Measurements from ENCODE around the gene LAPTM5.

- TF ChIP-seq CTCF (IDR thresholded peaks at IDR 0.05) (no peak), REST (IDR thresholded peaks at IDR 0.05; ENCODE audit: insufficient read depth in 1 of 2, low read depth in 2 of 2, low read length in 1 of 2) (no peak), POLR2AphosphoS5 (IDR thresholded peaks at IDR 0.05; ENCODE audit: low read depth, low read length) (no peak), SIN3A (IDR thresholded peaks at IDR 0.05; ENCODE audit: borderline replicate concordance, insufficient read depth, low read depth, low read length) (no peak)
Observed at GRCh38 chr1:30713311-30713710, 44.3 kb downstream of the LAPTM5 start.
